ES-I3 (cell line): Measurements from ENCODE around the gene NTSR1.

ENCODE experiments used
- H3K36me3 ChIP-seq: 2 replicates; pipeline ENCODE4 v1.6.1; 2013; ENCODE audit warnings: mild to moderate bottlenecking, low read length, control low read depth, moderate library complexity; ENCODE audit not compliant: insufficient read depth
- H3K4me1 ChIP-seq: 2 replicates; pipeline ENCODE4 v1.6.1; 2013; ENCODE audit warnings: mild to moderate bottlenecking, control low read depth, low read length; ENCODE audit not compliant: insufficient read depth
- H3K9ac ChIP-seq: 2 replicates; pipeline ENCODE4 v1.6.1; 2013; ENCODE audit warnings: low read depth, mild to moderate bottlenecking, low read length, moderate library complexity
- H3K9me3 ChIP-seq: 2 replicates; pipeline ENCODE4 v1.6.1; 2013; ENCODE audit warnings: mild to moderate bottlenecking, low read length, moderate library complexity; ENCODE audit not compliant: control insufficient read depth, insufficient read depth

NTSR1 gene

DNA sequence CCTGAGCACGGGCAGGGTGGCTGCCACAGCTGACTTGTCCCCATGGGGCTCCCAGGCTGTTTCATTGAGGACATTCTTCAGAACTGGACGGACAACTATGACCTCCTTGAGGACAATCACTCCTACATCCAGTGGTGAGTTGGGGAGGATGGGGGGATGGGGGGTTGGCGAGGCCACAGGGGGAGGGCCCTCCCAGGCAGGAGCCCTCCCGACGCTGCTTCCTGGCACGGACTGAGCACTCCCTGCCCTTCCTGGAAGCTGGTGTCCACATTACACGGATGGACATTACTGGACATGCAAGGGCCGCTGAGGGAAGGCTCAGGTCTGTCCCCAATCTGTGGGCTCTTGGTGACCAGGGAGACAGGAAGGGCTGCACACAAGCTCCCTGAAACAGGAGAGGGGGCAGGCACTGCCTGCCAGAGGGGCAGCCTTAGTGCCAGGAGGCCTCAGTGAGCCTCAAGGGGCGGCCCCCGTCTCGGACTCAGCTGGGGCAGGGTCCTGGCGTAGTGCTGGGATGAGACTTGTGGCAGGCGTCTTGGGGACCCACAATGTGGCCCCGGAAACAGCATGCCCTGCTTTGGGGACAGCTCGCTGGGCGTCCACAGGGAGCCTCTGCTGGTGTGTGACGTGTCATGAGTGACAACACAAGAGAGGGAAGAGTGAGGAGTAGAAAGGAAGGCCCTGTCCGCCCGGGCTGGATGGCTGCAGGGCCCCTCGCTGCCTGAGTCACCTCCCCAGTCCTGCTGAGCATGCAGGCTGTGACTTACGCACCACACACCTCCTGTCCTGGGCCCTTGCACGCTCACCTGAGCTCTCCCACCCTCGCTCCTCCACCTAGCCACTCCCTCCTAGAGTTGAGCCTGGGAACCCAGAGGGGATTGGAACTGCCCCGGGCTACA is 101.1 kb downstream of the NTSR1 start:
- Histone ChIP-seq H3K9ac (no peak overlapping the region), H3K4me1 (no peaks in the 10 kb centered on the region), H3K36me3 (no peaks in the 10 kb centered on the region; the same call in 1 of the 2 replicates), H3K9me3 (no peaks in the 10 kb centered on the region)

DNA sequence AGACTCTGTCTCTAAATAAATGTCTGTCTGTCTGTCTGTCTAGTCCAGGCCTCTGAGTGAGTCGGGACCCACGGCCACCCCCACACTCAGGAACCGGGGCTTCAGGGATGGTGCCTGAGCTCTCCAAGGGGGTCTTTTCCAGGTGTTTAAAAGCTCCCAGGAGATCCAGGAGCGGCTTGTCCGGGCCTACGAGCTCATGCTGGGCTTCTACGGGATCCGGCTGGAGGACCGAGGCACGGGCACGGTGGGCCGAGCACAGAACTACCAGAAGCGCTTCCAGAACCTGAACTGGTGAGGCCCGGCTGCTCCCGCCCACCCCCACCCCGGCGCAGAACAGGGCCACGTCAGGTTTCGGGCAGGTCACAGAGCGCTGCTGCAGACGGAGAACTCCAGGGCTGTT is 102.7 kb downstream of the NTSR1 start:
- Histone ChIP-seq H3K4me1 (peaks cover 8% of the 10 kb centered on the region; the same call in 1 of the 2 replicates), H3K9me3 (no peaks in the 10 kb centered on the region), H3K36me3 (no peaks in the 10 kb centered on the region; the same call in 1 of the 2 replicates), H3K9ac (no peak overlapping the region)

- Histone ChIP-seq H3K36me3 (no peaks in the 10 kb centered on the region; the same call in 1 of the 2 replicates), H3K9ac (no peak overlapping the region), H3K9me3 (no peaks in the 10 kb centered on the region), H3K4me1 (peaks cover 8% of the 10 kb centered on the region; the same call in 1 of the 2 replicates)
Observed at GRCh38 chr20:62811720-62812119, 103.1 kb downstream of the NTSR1 start.
